OCI-M2 (cell line): ENCODE results near the gene IKZF4.
"Not testable (repeated sequence)": the region's sequence is repeated elsewhere in the genome, so short reads cannot be mapped to it uniquely, and the experiment has no call there.

Experiments
- DNase-seq: peaks from one replicate; lab custom pipeline; 2025; ENCODE audit not compliant: unreplicated experiment; lab: John Stamatoyannopoulos, UW

IKZF4 gene

DNA sequence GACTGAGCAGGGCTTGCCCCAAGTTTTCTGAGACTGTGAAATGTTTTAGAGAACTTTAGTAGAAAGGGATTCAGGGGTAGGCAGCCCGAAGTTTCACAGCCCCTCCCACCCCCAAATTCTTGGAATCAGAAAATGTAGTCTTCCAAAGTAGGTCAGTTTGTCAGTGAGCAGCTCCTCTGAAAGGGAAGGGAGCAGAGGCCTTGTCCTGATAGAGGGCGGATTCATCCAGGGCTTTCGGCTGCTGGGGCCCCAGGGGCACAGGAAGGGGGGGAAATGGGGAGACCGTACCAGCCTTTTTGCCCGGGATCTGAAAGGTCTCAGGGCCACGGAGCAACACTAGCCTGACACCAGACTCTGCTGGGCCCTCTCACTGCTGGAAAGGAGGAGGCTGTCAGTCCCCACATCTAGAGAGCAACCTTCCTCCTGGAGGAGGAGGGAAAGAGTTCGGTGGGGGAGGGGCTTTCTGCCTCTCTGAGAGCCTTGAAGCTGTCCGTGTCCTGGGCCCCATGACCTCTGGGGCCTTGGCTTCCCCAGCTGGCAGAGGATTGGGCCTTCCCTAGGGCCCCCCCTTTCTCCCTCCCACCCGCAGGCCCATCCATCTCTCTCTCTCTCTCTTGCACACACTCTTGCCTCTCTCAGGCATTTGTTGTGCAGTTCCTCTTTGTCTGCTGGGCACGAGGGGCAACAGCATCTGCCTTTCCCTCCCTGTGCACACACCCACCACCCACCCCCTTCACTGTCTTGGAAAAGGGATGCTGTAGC is at the start of gene IKZF4:
Gene IKZF4, plus strand, starts transcription at position 621 of the 762 bp plus-strand sequence. CDS start 451 bp downstream, outside the sequence.
- no peak for DNase-seq

DNA sequence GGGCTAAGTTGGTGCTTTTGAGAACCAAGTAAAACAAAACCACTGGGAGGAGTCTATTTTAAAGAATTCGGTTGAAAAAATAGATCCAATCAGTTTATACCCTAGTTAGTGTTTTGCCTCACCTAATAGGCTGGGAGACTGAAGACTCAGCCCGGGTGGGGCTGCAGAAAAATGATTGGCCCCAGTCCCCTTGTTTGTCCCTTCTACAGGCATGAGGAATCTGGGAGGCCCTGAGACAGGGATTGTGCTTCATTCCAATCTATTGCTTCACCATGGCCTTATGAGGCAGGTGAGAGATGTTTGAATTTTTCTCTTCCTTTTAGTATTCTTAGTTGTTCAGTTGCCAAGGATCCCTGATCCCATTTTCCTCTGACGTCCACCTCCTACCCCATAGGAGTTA is 48.8 kb upstream of the IKZF4 start:
- no peak for DNase-seq

DNA sequence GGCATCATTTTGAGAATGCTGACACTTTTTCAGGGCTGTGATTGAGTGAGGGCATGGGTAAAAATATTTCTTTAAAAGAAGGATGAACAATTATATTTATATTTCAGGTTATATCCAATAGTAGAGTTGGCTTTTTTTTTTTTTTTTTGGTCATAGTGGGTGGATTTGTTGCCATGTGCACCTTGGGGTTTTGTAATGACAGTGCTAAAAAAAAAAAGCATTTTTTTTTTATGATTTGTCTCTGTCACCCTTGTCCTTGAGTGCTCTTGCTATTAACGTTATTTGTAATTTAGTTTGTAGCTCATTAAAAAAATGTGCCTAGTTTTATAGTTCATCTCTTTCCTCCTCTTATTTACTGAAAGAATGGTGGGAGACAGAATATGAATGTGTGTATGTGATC is 48.4 kb upstream of the IKZF4 start:
- DNase-seq = no peak

DNA sequence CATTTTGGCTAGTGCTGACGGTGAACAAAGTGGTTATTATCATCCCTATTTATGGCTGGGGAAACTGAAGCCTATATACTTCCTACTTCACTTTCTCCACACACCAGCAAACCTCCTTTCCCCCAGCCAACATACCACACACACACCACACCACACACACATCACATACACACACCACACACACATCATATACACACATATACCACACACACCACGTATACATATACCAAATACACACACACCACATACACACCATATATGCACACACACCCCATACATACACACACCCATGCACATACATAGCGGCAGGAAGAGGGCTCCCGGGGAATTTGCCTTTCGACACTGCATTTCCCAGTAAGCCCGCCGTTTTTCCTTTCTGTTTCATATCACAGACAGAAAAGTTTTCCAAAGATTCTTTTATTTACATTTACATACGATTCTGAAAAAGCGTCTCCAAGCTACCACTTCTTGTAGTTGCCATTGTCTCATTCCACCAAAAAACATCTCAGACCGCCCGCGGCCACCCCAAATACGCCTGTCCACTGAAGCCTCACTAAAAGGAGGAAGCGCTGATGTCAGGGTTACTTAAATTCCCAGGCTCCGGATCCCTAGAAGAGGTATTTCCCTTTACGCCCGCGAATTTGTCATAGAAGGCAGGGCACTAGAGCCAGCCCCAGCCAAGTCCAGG is 47.8 kb upstream of the IKZF4 start:
- DNase-seq = no peak

DNA sequence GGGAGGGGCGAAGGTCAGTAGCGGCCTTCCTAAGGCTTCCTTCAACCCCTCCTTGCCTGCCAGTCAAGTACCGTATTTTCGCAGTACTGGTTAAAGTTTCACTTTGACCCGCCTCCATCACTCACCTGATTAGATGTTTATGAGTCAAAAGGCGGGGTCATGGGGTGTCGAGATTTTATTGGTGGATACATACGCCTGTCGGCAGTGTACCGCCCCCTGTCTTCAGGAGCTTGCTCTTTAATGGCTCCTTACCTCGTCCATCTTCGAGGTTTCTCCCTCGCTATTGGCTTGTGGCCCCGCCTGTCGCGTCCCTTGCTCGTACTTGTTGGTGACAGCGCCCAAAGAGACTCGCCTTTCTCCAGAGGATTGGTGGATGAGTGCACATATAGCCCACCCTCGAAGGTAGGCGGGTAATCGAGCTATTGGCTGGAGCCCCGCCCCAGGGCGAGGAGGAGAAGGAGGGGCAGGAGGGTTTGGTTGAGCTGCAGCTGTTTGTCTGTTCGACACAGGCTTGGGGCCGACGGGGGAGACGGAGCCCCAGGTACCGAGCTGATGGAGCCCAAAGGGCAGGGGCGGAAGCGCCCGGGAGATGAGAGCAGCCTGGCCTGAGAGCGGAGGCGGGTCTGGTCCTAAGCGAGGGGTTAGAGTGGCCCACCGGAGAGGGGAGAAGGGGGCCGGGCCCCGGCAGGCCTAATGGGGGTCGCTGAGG is 47.1 kb upstream of the IKZF4 start, which contains the start of gene RAB5B:
Gene RAB5B, plus strand, starts transcription at position 480 of the 709 bp plus-strand sequence. CDS start 12,883 bp downstream, outside the sequence.
- peak; percentile 93 for DNase-seq

DNA sequence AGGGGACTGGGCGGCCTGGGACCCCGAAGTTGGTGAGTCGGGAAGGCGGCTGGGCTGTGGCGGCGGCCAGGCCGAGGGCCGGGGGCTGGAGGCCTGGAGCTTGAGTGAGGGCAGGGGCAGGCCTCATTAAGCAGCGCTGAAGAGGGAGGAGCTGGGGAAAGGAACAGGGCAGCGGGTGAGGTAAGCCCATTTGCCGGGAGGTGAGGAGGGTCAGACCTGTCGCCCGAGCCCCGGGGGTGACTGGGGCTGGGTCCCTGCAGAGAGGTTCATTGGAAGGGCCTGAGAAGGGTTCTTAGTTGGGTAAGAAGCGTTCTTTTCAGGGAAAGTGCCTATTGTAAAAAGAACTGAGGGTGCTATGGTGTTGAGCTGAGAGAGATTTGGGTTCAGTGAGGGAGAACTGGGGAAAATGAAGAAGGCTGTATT is 46.5 kb upstream of the IKZF4 start:
- DNase-seq = no peak

DNA sequence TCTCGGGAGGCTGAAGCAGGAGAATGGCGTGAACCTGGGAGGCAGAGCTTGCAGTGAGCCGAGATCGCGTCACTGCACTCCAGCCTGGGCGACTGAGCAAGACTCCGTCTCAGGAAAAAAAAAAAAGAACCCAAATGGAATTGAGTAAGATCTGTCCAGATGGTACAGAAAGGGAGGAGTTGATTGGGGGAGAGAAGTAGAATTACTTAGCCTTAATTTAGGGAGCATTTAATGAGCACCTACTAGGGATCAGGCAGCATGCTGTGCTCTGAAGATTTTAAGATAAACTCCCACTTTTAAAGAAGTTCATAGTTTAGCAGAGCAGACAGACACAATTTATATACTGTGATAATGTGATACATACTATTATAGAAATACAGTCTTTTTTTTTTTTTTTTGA is 42.5 kb upstream of the IKZF4 start:
- no peak for DNase-seq

DNA sequence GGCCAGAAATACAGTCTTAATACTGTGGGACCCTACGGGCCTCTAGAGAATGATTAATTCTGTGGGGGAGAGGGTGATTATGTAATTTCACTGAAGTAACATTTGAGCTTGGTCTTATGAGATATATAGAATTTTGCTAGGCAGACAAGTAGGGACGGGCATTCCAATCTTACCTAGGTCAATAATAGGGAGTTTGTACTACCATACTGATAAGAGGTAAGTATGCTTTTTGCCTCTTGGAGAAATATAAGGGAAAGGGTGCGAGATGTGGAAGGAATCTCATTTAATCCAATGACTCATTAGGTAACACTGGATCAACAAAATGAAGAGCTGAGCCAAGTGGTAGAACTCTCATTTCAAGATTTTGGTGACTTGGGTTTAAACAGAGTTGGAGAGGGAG is 41.8 kb upstream of the IKZF4 start:
- no peak for DNase-seq

DNA sequence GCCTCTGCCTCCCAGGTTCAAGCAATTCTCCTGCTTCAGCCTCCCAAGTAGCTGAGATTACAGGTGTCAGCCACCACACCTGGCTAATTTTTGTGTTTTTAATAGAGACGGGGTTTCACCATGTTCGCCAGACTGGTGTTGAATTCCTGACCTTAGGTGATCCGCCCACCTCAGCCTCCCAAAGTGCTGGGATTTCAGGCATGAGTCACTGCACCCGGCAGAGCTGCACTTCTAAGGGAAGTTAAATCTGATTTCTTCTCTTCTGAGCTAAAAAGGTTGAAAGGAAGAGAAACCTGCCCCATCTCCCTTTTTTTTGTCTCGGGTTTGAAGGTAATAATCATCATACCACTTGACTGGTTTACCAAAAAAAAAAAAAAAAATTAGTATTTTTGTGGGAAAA is 39.0 kb upstream of the IKZF4 start:
- not testable (repeated sequence) for DNase-seq

DNA sequence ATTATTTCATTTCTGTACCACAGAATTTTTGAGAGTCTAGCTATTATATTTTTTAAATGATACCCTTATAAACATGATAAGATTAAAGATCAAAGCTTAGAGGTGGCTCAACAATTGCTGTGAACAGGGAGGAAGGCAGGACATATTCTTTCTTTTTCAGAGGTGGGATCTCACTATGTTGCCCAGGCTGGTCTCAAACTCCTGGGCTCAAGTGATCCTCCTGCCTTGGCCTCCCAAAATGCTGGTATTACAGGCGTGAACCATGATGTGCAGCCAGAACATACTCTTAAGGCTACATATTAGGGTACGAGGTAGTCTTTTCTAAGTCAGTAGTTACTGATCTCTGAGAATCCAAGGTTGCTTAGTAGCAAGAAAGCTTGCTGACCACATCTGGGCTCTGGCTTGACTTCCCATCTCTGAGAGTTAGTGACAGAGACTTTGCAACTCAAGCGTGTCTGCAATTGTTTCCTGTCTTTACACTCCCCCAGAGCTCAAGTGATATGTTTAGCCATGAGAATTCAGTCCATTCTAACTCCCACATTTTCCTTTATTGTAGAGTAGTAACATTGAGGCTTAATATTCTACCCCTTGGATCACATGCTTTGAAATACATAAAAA is 38.4 kb upstream of the IKZF4 start:
- DNase-seq = no peak

DNA sequence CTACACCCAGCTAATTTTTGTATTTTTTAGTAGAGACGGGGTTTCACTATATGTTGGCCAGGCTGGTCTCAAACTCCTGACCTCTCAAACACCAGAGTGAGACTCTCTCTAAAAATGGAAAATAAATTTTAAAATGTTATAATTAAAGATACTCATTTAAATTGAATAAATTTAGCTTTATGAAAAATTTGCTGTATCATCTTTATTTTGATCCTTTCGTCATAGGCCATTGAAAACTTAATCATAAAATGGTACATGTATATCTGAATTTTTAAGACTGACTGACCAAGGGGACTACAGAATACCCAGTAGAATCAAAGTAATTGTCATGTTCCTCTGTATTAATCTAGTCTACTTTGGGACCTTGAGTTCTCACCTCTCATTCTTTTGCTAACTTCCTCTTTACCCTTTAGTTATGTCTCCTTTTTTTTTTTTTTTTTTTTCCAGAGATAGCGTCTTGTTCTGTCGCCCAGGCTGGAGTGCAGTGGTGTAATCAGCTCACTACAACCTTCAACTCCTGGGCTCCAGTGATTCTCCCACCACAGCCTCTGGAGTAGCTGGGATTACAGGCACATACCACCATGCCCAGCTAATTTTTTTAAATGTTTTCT is 37.5 kb upstream of the IKZF4 start:
- DNase-seq = no peak

DNA sequence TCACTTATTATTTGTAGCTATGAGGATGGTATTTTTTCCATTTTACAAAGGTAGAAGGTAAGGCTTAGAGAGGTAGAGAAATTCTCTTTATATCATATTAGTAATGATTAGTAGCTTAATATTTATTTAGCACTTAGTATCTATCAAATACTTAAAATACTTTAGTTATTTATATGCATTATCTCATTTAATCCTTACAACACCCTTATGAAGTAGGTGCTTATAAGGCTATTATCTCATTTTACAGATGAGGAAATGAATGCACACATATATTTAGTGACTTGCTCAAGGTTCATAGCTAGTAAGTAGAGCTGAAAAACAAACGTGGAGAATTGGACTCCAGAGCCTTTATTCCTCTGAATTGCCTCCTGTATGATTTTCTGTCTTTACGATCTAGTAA is 36.0 kb upstream of the IKZF4 start:
- no peak for DNase-seq

DNA sequence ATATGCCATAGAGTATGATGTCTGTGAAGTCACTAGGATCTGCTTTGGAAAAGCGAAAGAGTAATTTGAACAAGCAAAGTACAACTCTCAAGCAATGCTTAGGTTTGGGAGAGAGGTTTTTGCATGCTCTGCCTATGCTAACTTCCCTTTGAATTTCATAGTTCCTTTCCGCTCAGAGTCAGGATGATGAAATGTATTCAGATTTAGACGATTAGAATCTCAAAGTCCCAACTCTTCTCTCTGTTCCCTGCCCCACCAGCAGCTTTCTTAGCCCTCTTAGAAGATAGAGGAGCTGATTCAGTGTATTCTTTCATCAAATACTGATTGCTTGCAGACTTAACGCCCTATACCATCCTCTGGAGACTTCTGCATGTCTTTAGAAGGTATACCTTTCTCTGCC is 35.5 kb upstream of the IKZF4 start:
- no peak for DNase-seq

DNA sequence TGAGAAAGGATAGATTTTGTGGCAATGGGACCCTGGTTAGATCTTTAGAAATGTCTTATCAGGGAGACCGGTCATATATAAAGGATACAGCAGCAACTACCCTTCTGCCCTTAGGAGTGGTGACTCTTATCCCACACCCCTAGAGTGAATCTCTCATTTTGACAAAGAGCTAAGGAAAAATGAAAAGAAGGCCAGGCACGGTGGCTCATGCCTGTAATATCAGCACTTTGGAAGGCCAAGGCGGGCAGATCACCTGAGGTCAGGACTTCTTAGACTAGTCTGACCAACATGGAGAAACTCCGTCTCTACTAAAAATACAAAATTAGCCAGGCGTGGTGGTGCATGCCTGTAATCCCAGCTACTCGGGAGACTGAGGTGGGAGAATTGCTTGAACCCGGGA is 34.9 kb upstream of the IKZF4 start:
- DNase-seq = not testable (repeated sequence)

DNA sequence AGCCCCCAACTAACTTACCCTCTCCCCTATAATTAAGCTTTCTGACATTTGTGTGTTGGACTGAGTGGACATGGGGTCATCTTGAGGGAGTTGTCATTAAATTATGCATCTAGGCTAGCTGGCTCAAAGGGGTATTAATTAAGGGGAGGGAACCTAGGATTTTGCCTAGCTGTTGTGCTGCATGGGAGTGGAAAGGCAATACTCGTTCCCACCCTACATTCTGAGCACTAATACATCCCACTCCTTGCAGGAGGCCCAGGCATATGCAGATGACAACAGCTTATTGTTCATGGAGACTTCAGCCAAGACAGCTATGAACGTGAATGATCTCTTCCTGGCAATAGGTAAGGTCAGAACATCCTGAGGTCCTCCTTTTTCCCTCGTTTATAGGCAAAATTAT is 29.7 kb upstream of the IKZF4 start:
- no peak for DNase-seq

DNA sequence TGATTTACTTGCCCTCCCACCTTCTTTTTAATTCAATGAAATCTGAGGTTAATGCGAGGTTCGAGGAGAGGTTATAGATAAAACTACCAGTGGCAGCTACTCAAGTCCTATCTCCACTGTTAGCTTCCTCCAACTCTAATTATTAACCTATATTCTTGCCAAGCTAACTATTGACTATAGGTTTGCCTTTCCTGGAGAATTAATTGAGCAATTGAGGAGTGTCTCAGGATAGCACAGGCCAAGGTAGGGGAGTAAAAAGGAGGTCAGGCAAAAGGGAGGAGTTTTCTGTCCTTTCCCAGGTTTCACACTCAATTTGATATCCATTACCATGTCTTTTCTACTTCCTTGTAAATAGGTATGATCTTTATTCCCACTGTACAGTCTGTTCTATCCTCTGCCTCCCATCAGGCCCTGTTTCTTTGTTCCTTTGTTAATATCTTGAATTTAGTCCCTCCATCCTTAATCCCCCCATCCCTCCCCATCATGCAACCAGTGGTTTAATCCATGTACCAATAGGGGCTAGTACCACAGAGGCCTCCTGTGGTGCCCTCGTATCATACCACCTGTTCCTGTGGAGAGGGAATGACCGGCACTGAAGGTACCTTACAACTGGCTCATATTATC is 27.5 kb upstream of the IKZF4 start:
- DNase-seq = no peak

DNA sequence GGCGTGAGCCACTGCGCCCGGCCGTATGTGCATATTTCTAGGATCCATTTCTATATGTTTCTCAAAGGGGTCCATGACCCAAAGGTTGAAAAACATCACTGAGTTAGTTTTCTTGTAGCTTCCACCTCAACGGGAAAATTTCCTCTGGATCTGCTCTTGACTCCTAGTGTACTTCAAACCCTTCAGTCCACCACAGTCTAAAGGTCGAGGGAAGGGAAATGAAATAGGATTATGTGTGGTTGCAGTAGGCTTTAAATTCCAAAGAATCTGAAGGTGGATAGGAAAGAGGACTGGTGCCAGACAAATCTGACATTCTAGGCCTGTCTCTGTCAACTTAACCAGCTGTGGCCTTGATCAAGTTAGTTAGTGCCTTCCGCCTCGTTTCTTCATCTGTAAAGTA is 25.5 kb upstream of the IKZF4 start:
- DNase-seq = no peak

DNA sequence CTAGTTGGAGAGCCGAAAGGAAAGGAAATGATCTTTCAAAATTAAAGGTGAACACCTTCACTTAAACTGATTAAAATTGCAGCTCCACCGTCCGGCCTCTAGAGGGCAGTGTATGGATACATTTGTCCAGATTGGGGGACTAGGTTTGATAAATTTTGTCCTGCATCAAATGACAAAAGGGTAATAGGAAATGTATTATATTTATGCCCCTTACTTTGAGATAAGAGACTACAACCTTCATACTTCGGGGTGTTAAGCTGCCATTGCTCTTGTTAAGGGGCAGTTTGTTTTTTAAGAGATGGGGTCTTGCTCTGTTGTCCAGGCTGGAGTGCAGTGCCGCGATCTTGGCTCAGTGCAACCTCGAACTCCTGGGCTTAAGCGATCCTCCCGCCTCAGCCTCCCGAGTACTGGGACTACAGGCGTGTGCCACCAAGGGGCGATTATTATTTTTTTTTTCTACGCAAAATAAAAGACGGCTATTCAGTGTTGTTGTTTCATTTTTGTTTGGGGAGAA is 24.6 kb upstream of the IKZF4 start:
- DNase-seq = no peak

DNA sequence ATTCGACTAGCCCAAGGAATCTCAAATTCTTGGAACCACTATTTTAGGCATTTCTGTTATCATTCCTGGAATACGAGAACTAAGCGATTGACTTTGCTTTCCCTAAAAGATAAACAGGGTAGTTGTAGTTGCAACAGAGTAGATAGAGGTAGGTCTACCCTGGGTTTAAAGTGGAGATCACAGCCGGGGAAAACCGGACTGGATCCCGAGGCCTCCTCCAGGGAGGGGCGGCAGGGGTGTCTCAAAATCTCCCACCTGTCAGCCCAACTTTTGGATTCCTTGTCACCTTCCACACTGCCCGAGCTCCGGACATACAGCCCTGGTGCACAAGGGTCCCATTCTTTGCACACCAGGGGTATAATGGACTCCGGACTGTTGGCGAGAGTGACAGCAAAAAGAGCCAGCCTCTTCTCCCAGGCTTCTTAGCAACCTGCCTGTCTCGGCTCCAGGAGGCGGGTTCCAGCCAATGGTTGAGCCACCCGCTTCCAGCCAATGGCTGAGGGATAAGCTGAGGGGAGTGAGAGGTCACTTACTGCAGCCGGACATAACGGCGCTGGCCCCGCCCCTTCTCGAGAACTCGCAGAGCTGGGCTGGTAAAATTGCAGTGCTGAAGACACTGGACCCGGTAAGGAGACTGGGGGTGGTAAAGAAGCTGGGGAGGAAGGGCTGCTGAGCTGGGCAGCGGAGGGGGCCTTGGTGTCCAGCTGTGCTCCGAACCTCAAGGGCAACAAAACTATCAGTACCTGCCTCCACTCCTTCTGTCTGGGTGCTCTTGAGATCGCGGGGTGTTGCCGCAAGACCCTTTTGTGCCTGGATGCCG is 23.9 kb upstream of the IKZF4 start, which contains the start of gene SUOX:
Gene SUOX, plus strand, starts transcription at position 562 of the 820 bp plus-strand sequence. CDS start 4,946 bp downstream, outside the sequence.
- DNase-seq = peak; percentile 57
